ENCODE results near the gene ZFYVE1. TPM values are rescaled to one million over a fixed set of nuclear protein-coding genes. Genes with fewer than 3 reads are reported as not detected.

ZFYVE1 gene
- polyA plus RNA-seq, 1 experiment: 31.6 TPM

GRCh38 chr14:72925171-72925759, 101.6 kb downstream of the ZFYVE1 start:
- Histone ChIP-seq H3K4me3 (ENCODE audit: low read depth, low read length) (no peak overlapping the region; the same call in 1 of the 2 replicates), H3K36me3 (ENCODE audit: control insufficient read depth, insufficient read depth, low read length) (no peaks in the 10 kb centered on the region), H3K27me3 (ENCODE audit: control insufficient read depth, insufficient read depth, low read length) (no peaks in the 10 kb centered on the region)
- TF ChIP-seq CTCF (IDR thresholded peaks at IDR 0.05; ENCODE audit: insufficient read depth, low read depth, low read length): no peak
- CTCF ChIA-PET: interaction anchor here (1.2 to 4.0 kb wide), 2 partner anchors 31 to 411 kb away, joined by 3 to 21 read pairs; partner anchors contain the start of gene DPF3
- POLR2A ChIA-PET: no interaction called here
- no peak for DNase-seq (ENCODE audit: low read depth)

GRCh38 chr14:72924337-72924736, 102.6 kb downstream of the ZFYVE1 start:
- H3K4me3 ChIP-seq (ENCODE audit: low read depth, low read length): no peak overlapping the region
- H3K36me3 ChIP-seq (ENCODE audit: control insufficient read depth, insufficient read depth, low read length): no peaks in the 10 kb centered on the region
- no peaks in the 10 kb centered on the region for H3K27me3 ChIP-seq (ENCODE audit: control insufficient read depth, insufficient read depth, low read length)
- no peak for DNase-seq (ENCODE audit: low read depth)
- no peak for TF ChIP-seq CTCF (IDR thresholded peaks at IDR 0.05; ENCODE audit: insufficient read depth, low read depth, low read length)
- POLR2A ChIA-PET: no interaction called here
- CTCF ChIA-PET: interaction anchor here (4.0 kb wide), 1 partner anchor 410 kb away, joined by 21 read pairs; no protein-coding TSS in a partner anchor

GRCh38 chr14:72921396-72921795, 105.5 kb downstream of the ZFYVE1 start:
- ChIA-PET POLR2A (no interaction called here), CTCF (interaction anchor here (1.3 to 1.8 kb wide), 2 partner anchors 405 to 406 kb away, joined by 3 to 5 read pairs; no protein-coding TSS in a partner anchor)
- Histone ChIP-seq H3K4me3 (ENCODE audit: low read depth, low read length) (no peak overlapping the region), H3K36me3 (ENCODE audit: control insufficient read depth, insufficient read depth, low read length) (no peaks in the 10 kb centered on the region), H3K27me3 (ENCODE audit: control insufficient read depth, insufficient read depth, low read length) (peaks cover 2% of the 10 kb centered on the region; the same call in 1 of the 2 replicates)
- no peak for TF ChIP-seq CTCF (IDR thresholded peaks at IDR 0.05; ENCODE audit: insufficient read depth, low read depth, low read length)
- DNase-seq (ENCODE audit: low read depth): no peak

- no peak for DNase-seq (ENCODE audit: low read depth)
- ChIA-PET CTCF (interaction anchor here (1.8 kb wide), 1 partner anchor 405 kb away, joined by 5 read pairs; no protein-coding TSS in a partner anchor), POLR2A (no interaction called here)
- no peaks in the 10 kb centered on the region for H3K36me3 ChIP-seq (ENCODE audit: control insufficient read depth, insufficient read depth, low read length)
- H3K4me3 ChIP-seq (ENCODE audit: low read depth, low read length): no peak overlapping the region
- peaks cover 2% of the 10 kb centered on the region; the same call in 1 of the 2 replicates for H3K27me3 ChIP-seq (ENCODE audit: control insufficient read depth, insufficient read depth, low read length)
- no peak for TF ChIP-seq CTCF (IDR thresholded peaks at IDR 0.05; ENCODE audit: insufficient read depth, low read depth, low read length)
Measured at GRCh38 chr14:72920008-72920407, 106.9 kb downstream of the ZFYVE1 start.

Small RNA genes within 50 kb of the gene (small RNA-seq; reads per million reads assigned to genes)
- not detected for gene RN7SL586P (ENCODE audit: insufficient read length, low read depth, low replicate concordance)

Other genes with a start within 250 kb of the ZFYVE1 start
- gene DPF3, start 133.0 kb downstream of the ZFYVE1 start, polyA plus RNA-seq (2011; rRNA removed): 3.6 and 4.3 TPM in 2 replicates
- 22.9 and 29.2 TPM in 2 replicates for gene DCAF4, start 100.6 kb downstream of the ZFYVE1 start, polyA plus RNA-seq (2011; rRNA removed)
- gene RBM25, start 31.4 kb upstream of the ZFYVE1 start, polyA plus RNA-seq (2011; rRNA removed): 21.9 and 27.5 TPM in 2 replicates
- gene PSEN1, start 109.4 kb upstream of the ZFYVE1 start, polyA plus RNA-seq (2011; rRNA removed): 15.8 and 23.0 TPM in 2 replicates
- 1.0 and 1.1 TPM in 2 replicates for gene PAPLN, start 210.4 kb upstream of the ZFYVE1 start, polyA plus RNA-seq (2011; rRNA removed)